Activated CD8-positive, alpha-beta memory T cell treated with anti-CD3 and anti-CD28 coated beads for 4 hours (primary cell): ENCODE measurements around the gene PDGFRB.

ENCODE experiments used
- DNase-seq, 2 donors: peaks; one replicate each; pipeline ENCODE4 v3.0.0-alpha.2; 2020; ENCODE audit warnings: low read depth in 2 of 2

Gene PDGFRB

GRCh38 chr5:150114773-150115408 is 40.8 kb downstream of the PDGFRB start:
- no peak for DNase-seq

- DNase-seq: no peak
Observed at GRCh38 chr5:150114102-150114641, 41.5 kb downstream of the PDGFRB start.

DNA sequence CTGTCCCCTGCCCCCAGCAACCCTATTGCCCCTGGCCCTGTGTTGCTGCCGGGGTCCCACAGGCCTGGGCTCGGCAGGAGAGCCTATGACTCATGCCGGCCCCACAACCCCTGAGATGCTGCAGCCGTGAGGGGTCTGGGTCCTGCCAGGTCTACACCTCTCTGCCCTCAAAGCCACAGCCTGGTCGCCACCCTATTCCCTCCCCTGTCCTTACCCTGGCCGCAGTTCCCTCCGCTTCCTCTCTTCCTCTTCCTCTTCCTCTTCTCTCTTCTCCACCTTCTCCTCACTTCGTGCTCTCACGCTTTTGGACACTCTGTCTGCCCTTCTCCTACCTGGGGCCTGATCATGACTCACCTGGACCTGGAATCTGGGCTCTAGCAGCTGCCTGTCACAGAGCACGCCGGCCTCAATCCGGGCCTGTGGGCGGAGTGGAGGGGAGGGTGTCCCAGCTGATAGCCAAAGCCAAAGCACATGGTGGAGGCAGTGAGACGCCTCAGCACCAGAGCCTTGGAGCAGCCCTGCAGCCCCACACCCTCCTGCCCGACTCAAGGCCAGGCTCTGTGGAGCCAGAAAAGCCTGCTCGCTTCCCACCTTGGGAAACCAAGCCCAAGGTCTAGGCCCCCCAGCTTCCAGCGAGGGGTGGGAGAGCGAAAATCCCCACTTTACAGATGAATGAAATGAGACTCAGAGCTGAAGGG is 42.4 kb downstream of the PDGFRB start:
- DNase-seq: no peak

GRCh38 chr5:150112201-150113046 is 43.2 kb downstream of the PDGFRB start:
- no peak for DNase-seq

DNA sequence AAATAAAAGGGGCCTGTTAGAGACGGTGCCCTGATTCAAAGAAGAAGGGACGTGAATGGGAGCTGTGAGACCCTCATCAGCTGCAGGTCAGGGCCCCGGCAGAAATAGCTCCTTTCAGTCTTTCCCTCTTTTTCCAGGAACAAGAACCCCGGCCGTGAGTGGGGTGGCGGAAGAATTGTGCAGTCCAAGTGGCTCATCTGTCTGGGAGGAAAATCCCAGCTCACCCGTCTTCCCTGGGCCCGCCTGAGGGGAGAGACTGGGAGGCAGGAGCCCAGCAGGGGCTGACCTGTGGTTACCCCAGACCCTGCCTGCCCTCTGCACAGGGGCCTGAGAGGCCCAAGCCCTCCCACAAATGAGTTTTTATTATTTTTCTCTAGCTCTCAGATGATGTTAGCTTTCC is 44.5 kb downstream of the PDGFRB start:
- DNase-seq: no peak

GRCh38 chr5:150109921-150110320 is 45.7 kb downstream of the PDGFRB start:
- no peak for DNase-seq

DNA sequence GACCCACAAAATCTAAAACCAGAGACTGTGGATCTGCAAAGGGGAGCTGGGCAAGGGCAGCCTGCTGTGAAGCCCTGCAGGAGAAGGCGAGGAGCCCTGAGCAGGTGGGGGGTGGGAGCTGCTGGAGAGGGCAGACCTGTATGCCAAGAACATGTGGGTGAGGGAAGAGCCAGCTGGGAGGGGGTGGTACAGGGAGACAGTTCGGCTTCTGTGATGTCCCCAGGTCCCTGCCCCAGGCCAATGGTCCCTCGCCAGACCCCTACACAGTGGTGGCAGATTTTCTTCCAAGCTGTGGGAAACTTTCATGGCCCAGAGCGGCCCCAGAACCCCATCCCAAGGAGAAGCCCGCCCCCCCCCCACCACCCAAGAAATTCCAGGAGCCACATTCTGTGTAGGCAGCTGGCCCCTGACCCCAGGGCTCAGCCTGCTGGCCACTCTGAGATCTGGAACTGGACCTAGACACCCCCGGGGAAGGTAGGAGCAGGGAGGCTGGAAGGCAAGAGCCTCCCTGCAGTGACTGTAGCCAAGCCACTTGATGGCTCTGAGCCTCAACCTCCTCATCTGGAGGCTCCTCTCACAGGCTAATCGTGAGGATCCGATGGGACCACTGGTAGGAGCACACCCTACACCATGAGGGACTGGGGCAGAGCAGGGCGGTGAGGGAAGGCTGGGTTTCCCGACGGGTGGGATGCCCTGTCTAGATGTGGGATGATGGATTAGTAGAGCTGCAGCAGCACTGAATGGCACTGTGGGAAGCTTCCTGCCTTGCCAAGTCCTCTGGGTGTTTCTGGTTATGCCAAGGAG is 46.7 kb downstream of the PDGFRB start:
- no peak for DNase-seq

DNA sequence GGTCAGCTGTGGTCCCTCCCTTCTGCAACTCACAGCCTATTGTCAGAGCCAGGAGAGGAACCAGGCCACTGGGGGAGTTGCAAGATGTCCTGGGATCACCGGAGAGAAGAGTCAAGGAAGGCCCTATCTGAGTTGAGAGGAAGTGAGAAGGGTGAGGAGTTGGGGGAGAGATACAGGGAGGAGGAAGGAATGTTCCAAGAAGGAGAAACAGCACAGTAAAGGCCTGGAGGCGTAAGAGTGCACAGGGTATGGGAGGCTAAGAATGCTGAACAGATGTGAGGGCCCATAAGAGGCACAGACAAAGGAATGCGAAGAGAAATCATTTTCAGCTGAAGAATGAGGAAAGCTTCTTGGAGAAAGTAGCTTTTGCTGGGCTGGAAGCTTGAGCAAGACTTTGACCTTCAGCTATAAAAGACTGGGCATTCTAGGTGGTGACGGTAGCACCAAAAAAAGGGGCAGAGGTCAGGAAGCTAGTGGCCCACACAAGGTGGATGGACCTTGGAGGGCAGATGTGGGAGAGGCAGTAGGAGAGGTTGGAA is 47.7 kb downstream of the PDGFRB start:
- no peak for DNase-seq

DNA sequence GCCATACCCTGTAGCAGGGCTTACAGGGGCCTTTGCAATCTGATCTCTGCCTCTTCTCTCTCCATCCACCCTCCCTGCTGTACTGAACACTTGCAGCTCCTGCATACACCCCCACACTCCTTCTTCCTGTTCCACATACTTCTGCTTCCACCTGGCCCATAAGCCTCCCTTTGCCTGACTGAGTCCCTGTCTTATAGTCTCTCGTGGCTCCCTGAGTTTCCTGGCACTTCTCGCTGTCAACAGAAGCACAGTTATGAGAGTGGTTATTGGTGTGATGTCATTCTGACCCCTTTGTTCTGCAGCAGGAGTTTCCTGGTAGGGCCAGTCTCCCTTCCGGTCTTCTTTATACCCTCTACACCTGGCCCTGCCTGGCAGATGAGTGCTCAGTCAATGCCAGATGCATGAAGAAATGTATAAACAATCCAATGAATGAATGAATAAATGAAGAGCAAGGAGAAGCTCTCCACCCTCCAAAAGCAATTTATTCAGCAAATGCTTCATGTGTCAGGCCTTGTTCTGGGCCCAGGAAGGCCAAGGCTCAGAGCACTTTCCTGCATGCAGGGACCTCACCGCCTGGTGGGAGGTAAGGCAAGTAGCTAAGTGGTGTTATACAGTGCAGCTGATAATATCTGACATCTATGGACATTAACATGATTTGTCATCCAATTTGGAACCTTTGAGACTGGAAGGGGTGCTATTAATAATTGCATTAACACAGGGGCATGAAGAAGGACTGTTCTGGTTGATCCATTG is 48.8 kb downstream of the PDGFRB start:
- no peak for DNase-seq

DNA sequence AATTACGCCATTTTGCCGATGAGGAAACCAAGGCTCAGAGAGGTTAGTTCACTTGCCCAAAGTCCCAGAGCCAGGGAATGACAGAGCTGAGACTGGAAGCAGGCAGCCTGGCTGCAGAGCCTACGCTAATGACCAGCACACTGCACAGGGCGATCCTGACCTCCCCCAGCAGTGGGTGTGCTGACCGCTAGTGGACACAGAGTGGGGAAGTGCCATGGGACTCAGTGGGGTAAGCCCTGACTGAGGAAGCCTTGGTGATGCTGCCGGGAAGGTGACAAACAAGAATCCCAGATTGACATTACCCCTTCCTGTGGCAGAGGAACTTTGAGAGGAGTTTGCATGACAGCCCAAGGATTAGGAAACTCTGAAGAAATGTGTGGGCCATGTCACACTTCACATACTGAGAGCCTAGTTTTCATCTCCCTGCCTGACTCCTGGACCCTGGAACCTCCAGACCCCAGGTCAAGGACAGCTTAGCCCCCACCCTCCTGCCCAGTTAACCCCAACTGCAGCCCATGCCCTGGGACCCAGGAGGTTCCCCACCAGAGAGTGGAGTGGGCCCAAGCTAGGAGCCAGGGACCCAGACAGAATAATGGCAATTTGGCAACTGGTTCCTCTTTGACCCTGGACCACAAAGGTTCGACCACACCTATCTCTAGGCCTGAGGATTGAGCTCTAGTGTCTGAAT is 49.6 kb downstream of the PDGFRB start:
- no peak for DNase-seq

DNA sequence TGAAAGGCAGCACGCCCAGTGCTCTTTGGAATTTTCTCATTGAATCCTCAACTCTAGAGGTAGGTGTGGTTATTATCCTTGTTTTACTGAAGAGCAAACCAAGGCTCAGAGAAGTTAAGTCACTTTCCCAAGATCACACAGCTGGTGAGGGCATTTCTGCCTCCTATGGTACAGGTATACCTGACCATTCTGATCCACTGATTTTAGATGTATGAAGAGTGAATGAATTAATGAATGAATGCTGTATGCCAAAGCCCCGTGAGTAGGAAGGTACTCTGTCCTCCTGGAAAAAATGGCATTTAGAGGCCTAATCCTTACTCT is 51.1 kb downstream of the PDGFRB start:
- no peak for DNase-seq

GRCh38 chr5:150103678-150104549 is 51.7 kb downstream of the PDGFRB start:
- DNase-seq: no peak

DNA sequence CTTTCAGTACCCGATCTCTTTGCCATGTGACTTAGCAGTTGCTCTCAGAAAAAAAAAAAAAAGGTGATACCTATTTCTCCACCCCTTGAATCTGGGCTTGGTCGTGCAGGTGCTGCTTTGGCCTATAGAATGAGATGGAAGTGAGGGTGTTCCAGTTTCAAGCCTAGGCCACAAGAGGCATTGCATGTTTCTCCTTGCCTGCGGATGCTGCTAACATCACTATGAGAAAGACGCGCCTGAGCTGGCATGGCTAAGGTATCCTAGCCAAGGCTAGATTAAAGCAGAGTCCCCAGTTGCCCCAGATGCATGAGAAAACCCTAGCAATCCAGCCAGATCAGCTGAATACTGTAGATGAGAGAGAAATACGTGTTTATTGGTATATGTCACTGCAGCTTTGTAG is 54.6 kb downstream of the PDGFRB start:
- no peak for DNase-seq

- no peak for DNase-seq
Observed at GRCh38 chr5:150097152-150097551, 58.5 kb downstream of the PDGFRB start.

GRCh38 chr5:150092159-150092787 is 63.4 kb downstream of the PDGFRB start:
- no peak for DNase-seq

- no peak for DNase-seq
Observed at GRCh38 chr5:150085950-150086715, 69.5 kb downstream of the PDGFRB start, which contains the start of gene CSF1R. Gene CSF1R, minus strand, starts transcription at chr5:150086554. Its CDS starts 127 bp downstream, at chr5:150086427.

GRCh38 chr5:150085191-150085912 is 70.3 kb downstream of the PDGFRB start:
- DNase-seq: no peak
